ENCODE measurements around the gene FAF2. TPM values are rescaled to one million over a fixed set of nuclear protein-coding genes. Genes with fewer than 3 reads are reported as not detected.

Gene FAF2
- total RNA-seq, 8 experiments from 2014 or later = 22.1 to 86.5 (median 44.7) TPM

- 40 to 100% (median 67%) methylated on average over 1 to 6 of the region's 11 CpGs; no CpG with 5 or more reads in 3 of the 10 experiments for WGBS, 10 experiments
- in situ Hi-C loops (cut with MboI; ENCODE audit: low pct_unique_long_range_greater_than_20kb in 2 of 9, low sequenced_read_pairs in 9 of 9, unreplicated experiment in 9 of 9) = no loop called here
- peak in 1 of 8 experiments; percentile 3 for ATAC-seq (replicated peaks in 6 of 8)
- peaks cover 17 to 28% of the 10 kb centered on the region in 2 donors for H3K4me1 ChIP-seq (replicated peaks in 1 of 2)
- peak overlapping the region in 1 of 2 donors; percentile 52 for H3K27ac ChIP-seq
- no peak overlapping the region for H3K4me3 ChIP-seq
Measured at GRCh38 chr5:176552332-176552869, 104.2 kb downstream of the FAF2 start.

- ATAC-seq (replicated peaks in 6 of 8) = peak in 5 of 8 experiments; percentile 5 to 19 (median 12)
- in situ Hi-C loops (cut with MboI; ENCODE audit: low pct_unique_long_range_greater_than_20kb in 2 of 9, low sequenced_read_pairs in 9 of 9, unreplicated experiment in 9 of 9) = no loop called here
- no peak overlapping the region for H3K4me3 ChIP-seq
- WGBS, 10 experiments = 33 to 88% (median 70%) methylated on average over 1 to 6 of the region's 18 CpGs; no CpG with 5 or more reads in 5 of the 10 experiments
- H3K4me1 ChIP-seq (replicated peaks in 1 of 2) = peaks cover 17 to 28% of the 10 kb centered on the region in 2 donors
- H3K27ac ChIP-seq = peak overlapping the region; percentile 40 to 52
Measured at GRCh38 chr5:176553260-176554085, 105.3 kb downstream of the FAF2 start.

GRCh38 chr5:176557846-176558245 is 109.7 kb downstream of the FAF2 start:
- Histone ChIP-seq H3K4me3 (no peak overlapping the region), H3K4me1 (replicated peaks in 1 of 2) (peaks cover 12 to 14% of the 10 kb centered on the region in 2 donors), H3K27ac (no peak overlapping the region)
- WGBS, 10 experiments = 75 to 100% (median 91%) methylated on average over 2 to 11 of the region's 13 CpGs; no CpG with 5 or more reads in 3 of the 10 experiments
- in situ Hi-C loops (cut with MboI; ENCODE audit: low pct_unique_long_range_greater_than_20kb in 2 of 9, low sequenced_read_pairs in 9 of 9, unreplicated experiment in 9 of 9) = no loop called here
- no peak for ATAC-seq (replicated peaks in 6 of 8)

Other genes starting within 250 kb of the FAF2 start
- 10 to 100 TPM in 7 of 8 experiments, 1 to 10 TPM in 1; 6.3 to 44.4 (median 18.5) TPM for gene SIMC1, start 210.0 kb upstream of the FAF2 start, total RNA-seq
- 100 to 1,000 TPM in 2 of 8 experiments, 10 to 100 TPM in 6; 65.1 to 111 (median 78.7) TPM for gene KIAA1191, start 86.6 kb upstream of the FAF2 start, total RNA-seq
- gene ARL10, start 82.9 kb upstream of the FAF2 start, total RNA-seq = 10 to 100 TPM in 6 of 8 experiments, 1 to 10 TPM in 2; 3.6 to 24.0 (median 15.4) TPM
- gene NOP16, start 59.8 kb upstream of the FAF2 start, total RNA-seq = 10 to 100 TPM; 14.6 to 95.0 (median 22.7) TPM
- 100 to 1,000 TPM in 7 of 8 experiments, 10 to 100 TPM in 1; 91.0 to 169 (median 125) TPM for gene HIGD2A, start 59.6 kb upstream of the FAF2 start, total RNA-seq
- gene CLTB, start 31.8 kb upstream of the FAF2 start, total RNA-seq = 100 to 1,000 TPM in 2 of 8 experiments, 10 to 100 TPM in 6; 60.6 to 245 (median 89.7) TPM
- gene RNF44, start 89.0 kb downstream of the FAF2 start, total RNA-seq = 10 to 100 TPM; 16.6 to 66.4 (median 36.7) TPM
- gene CDHR2, start 101.0 kb downstream of the FAF2 start, total RNA-seq = under 1 TPM in 7 of 8 experiments, not detected in 1; 0.05 to 0.96 (median 0.60) TPM
- 10 to 100 TPM in 5 of 8 experiments, 1 to 10 TPM in 3; 1.1 to 39.6 (median 29.2) TPM for gene GPRIN1, start 161.8 kb downstream of the FAF2 start, total RNA-seq
- 10 to 100 TPM in 1 of 8 experiments, 1 to 10 TPM in 3, under 1 TPM in 2, not detected in 2; 0.58 to 10.8 (median 3.9) TPM for gene SNCB, start 182.1 kb downstream of the FAF2 start, total RNA-seq
- gene EIF4E1B, start 182.3 kb downstream of the FAF2 start, total RNA-seq = 1 to 10 TPM in 2 of 8 experiments, under 1 TPM in 6; 0.31 to 1.3 (median 0.56) TPM
- gene TSPAN17, start 199.1 kb downstream of the FAF2 start, total RNA-seq = 10 to 100 TPM; 16.5 to 62.7 (median 25.1) TPM